ENCODE measurements around the gene USP3.

USP3 gene

DNA sequence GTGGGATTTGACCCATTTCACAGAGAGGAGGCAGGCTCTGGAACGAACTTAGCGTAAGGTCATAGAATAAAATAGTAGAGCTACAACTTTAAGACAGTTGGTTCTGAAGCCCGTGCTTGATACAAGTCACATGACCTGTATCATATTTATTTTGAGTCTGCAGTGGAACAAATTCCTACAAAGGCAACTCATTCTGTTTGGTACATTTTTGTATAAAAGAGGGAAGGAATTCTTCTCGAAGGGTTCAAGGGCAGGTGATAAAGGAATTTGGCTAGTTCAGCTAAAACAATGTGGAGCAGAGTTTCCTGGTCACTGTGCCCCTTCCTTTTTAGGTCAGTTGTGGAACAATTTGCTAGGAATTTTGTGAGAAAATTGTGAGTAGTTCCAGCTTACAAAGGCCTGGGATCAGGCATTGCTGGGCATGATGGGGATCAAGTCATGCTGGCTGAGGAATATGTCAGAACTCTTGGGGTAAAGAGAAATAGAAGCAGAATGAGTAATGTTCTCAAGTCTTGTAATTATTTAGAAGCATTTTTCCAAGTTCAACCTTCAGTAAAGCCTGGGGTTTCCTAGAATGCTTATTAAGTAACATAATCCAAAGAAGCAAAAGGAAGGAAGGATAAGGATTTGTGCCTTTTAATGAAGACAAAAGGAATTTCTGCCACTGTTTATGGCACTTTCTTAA, 19.1 kb downstream of the USP3 start:
- POLR2A ChIA-PET: no interaction called here
- CTCF ChIA-PET: interaction anchor here (0.9 to 4.4 kb wide), 5 partner anchors 8 to 76 kb away, joined by 4 to 32 read pairs (median 6); no protein-coding TSS in a partner anchor
- DNase-seq (ENCODE audit: extremely low spot score): no peak
- TF ChIP-seq, protein P1, sequence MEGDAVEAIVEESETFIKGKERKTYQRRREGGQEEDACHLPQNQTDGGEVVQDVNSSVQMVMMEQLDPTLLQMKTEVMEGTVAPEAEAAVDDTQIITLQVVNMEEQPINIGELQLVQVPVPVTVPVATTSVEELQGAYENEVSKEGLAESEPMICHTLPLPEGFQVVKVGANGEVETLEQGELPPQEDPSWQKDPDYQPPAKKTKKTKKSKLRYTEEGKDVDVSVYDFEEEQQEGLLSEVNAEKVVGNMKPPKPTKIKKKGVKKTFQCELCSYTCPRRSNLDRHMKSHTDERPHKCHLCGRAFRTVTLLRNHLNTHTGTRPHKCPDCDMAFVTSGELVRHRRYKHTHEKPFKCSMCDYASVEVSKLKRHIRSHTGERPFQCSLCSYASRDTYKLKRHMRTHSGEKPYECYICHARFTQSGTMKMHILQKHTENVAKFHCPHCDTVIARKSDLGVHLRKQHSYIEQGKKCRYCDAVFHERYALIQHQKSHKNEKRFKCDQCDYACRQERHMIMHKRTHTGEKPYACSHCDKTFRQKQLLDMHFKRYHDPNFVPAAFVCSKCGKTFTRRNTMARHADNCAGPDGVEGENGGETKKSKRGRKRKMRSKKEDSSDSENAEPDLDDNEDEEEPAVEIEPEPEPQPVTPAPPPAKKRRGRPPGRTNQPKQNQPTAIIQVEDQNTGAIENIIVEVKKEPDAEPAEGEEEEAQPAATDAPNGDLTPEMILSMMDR (IDR thresholded peaks at IDR 0.05; ENCODE audit: control extremely low read depth, extremely low read depth, low read depth, missing control alignments): no peak

DNA sequence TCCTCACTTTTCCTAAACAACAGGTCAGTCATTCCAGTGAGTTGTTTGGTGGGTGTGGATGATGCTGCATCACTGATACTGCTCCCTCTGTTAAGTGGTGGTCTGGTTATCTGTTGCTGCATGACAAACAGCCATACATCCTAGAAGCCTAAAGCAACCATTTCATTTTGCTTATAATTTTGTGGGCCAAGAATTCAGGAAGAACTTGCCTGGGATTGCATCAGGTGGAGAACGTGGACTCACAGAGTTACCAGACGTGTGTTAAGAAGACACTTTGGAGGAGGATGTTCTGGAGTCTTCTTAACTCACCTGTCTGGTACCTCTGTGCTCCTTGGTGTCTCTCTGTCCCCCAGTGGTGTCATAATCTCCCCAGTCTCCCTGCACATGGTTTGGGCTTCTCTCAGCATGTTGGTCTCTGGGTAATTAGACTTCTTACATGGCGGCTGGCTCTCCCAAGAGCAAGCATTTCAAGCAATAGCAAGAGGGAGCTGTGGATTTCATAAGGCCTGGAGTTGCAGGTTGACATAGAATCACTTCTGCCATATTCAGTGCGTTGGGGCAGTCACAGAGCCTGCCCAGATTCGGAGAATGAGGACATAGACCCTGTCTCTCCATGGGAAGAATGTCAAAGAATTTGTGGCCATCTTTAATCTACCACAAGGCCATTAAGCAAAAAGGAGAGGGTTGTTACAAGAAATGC, 20.1 kb downstream of the USP3 start:
- TF ChIP-seq, protein P1 (IDR thresholded peaks at IDR 0.05; ENCODE audit: control extremely low read depth, extremely low read depth, low read depth, missing control alignments): no peak
- POLR2A ChIA-PET: no interaction called here
- CTCF ChIA-PET: interaction anchor here (1.2 to 4.4 kb wide), 3 partner anchors 12 to 37 kb away, joined by 3 to 32 read pairs (median 5); no protein-coding TSS in a partner anchor
- no peak for DNase-seq (ENCODE audit: extremely low spot score)

DNA sequence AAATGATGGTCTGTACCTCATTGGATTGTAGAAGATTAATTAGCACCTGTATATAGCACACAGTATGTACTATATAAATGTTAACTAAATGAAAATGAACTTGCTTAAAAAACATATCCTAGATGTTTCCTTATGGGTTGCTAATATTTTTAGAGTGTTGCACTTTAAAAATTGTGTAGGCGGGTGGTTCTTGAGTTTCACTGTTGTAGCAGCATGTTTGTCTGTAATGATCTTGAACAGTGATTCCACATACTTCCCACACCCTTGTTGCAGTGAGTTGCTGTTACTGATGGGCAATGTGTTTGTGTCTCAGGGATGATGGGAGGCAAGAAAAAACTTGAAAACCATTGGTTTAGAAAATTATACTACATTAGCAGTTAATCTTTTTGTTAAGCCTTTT, 22.0 kb downstream of the USP3 start:
- ChIA-PET CTCF (interaction anchor here (1.2 kb wide), 1 partner anchor 15 kb away, joined by 3 read pairs; no protein-coding TSS in a partner anchor), POLR2A (no interaction called here)
- TF ChIP-seq, protein P1 (IDR thresholded peaks at IDR 0.05; ENCODE audit: control extremely low read depth, extremely low read depth, low read depth, missing control alignments): no peak
- DNase-seq (ENCODE audit: extremely low spot score): no peak

DNA sequence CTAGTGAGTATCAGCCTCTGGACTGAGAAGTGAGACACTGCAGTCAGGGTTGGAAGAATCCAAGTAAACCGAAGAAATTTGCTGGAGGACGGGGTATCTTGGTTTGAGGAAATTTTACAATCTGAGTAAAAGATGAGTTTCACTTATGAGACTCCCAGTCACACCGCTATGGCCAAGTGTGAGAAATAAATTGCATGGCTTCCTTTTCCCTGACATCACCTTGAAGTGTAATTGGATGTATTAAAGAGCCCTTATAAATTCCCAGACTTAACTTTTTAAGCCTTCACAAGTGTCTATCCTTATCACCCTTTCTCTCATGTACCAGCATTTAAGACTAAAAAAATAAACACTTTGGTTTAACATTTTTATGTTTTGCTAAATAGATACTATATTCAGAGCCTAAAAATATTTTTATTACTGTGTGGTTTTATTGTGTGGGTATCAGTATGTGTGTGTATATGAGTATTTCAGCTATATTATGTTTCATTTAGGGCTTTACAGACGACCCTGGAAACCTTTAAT, 23.8 kb downstream of the USP3 start:
- ChIA-PET CTCF (interaction anchor here (1.3 to 1.4 kb wide), 2 partner anchors 10 to 13 kb away, joined by 3 read pairs; no protein-coding TSS in a partner anchor), POLR2A (no interaction called here)
- TF ChIP-seq, protein P1 (IDR thresholded peaks at IDR 0.05; ENCODE audit: control extremely low read depth, extremely low read depth, low read depth, missing control alignments): no peak

DNA sequence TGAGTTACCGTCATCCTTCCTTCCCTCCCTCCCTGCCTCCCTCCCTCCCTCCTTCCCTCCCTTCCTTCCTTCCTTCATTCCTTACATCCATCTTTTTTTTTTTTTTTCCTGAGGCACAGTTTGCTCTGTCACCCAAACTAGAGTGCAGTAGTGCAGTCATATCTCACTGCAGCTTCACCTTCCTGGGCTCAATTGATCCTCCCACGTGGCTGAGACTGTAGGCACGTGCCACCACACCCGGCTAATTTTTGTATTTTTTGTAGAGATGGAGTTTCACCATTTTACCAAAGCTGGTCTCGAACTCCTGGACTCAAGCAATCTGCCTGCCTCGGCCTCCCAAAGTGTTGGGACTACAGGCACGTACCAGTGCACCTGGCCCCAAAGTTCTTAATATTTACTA, 25.8 kb downstream of the USP3 start:
- POLR2A ChIA-PET: no interaction called here
- CTCF ChIA-PET: interaction anchor here (1.0 to 3.9 kb wide), 16 partner anchors 7 to 516 kb away, joined by 3 to 18 read pairs (median 4); partner anchors contain the start of genes DAPK2 and USP3
- TF ChIP-seq, protein P1 (IDR thresholded peaks at IDR 0.05; ENCODE audit: control extremely low read depth, extremely low read depth, low read depth, missing control alignments): no peak

More for the DNA sequence above, 23.8 kb downstream of the USP3 start:
- DNase-seq (ENCODE audit: extremely low spot score): no peak

GRCh38 chr15:63530752-63531299, 26.4 kb downstream of the USP3 start:
- ChIA-PET POLR2A (interaction anchor here (0.6 kb wide), 1 partner anchor 382 kb away, joined by 9 read pairs; no protein-coding TSS in a partner anchor), CTCF (interaction anchor here (0.5 to 3.9 kb wide), 18 partner anchors 8 to 515 kb away, joined by 3 to 18 read pairs (median 4); partner anchors contain the start of genes DAPK2 and USP3)
- TF ChIP-seq, protein P1 (IDR thresholded peaks at IDR 0.05; ENCODE audit: control extremely low read depth, extremely low read depth, low read depth, missing control alignments): no peak
- DNase-seq (ENCODE audit: extremely low spot score): peak; percentile 29

More for the DNA sequence above, 25.8 kb downstream of the USP3 start:
- DNase-seq (ENCODE audit: extremely low spot score): no peak
